GM21717 (cell line): Measurements from ENCODE around the gene ZNF256.

Experiments
- ATAC-seq: cut with Tn5 transposase; IDR thresholded peaks from one replicate; pipeline ENCODE4 v1.9.1; 2021; ENCODE audit warnings: mild to moderate bottlenecking, moderate library complexity; ENCODE audit not compliant: unreplicated experiment

ZNF256 gene

GRCh38 chr19:57900311-57900710 is 47.2 kb downstream of the ZNF256 start:
- no peak for ATAC-seq
